ENCODE results near the gene MAML3. TPM values are rescaled to one million over a fixed set of nuclear protein-coding genes. Genes with fewer than 3 reads are reported as not detected.

MAML3 gene
- total RNA-seq, 2 donors from 2014 or later: 9.3 to 10.1 TPM

GRCh38 chr4:139715746-139716391 lies 438.1 kb downstream of the MAML3 start:
- no peaks in the 10 kb centered on the region for H3K27me3 ChIP-seq
- DNase-seq: no peak
- H3K4me3 ChIP-seq: no peak overlapping the region
- H3K27ac ChIP-seq: no peak overlapping the region
- intact Hi-C loops (cut with DNase I): no loop called here
- no peaks in the 10 kb centered on the region for H3K36me3 ChIP-seq
- no peaks in the 10 kb centered on the region for H3K9me3 ChIP-seq
- no peak for TF ChIP-seq CTCF (IDR thresholded peaks at IDR 0.05)
- no peak overlapping the region for H3K9ac ChIP-seq (ENCODE audit: low read depth in 2 of 2, low read length in 2 of 2)
- H3K4me1 ChIP-seq: no peaks in the 10 kb centered on the region

GRCh38 chr4:139712882-139713281 lies 441.1 kb downstream of the MAML3 start:
- no peak overlapping the region for H3K9ac ChIP-seq (ENCODE audit: low read depth in 2 of 2, low read length in 2 of 2)
- H3K4me3 ChIP-seq: no peak overlapping the region
- no peaks in the 10 kb centered on the region for H3K36me3 ChIP-seq
- no peaks in the 10 kb centered on the region for H3K27me3 ChIP-seq
- no peaks in the 10 kb centered on the region for H3K9me3 ChIP-seq
- H3K27ac ChIP-seq: no peak overlapping the region
- no peak for TF ChIP-seq CTCF (IDR thresholded peaks at IDR 0.05)
- no peak for DNase-seq
- intact Hi-C loops (cut with DNase I): no loop called here
- no peaks in the 10 kb centered on the region for H3K4me1 ChIP-seq

- no peaks in the 10 kb centered on the region for H3K36me3 ChIP-seq
- no peaks in the 10 kb centered on the region for H3K4me1 ChIP-seq
- DNase-seq: peak; percentile 34
- H3K27ac ChIP-seq: no peak overlapping the region
- intact Hi-C loops (cut with DNase I): no loop called here
- H3K9ac ChIP-seq (ENCODE audit: low read depth in 2 of 2, low read length in 2 of 2): no peak overlapping the region
- H3K9me3 ChIP-seq: no peaks in the 10 kb centered on the region
- TF ChIP-seq CTCF (IDR thresholded peaks at IDR 0.05): no peak
- H3K27me3 ChIP-seq: no peaks in the 10 kb centered on the region
- H3K4me3 ChIP-seq: no peak overlapping the region
Measured at GRCh38 chr4:139711461-139711860, 442.5 kb downstream of the MAML3 start.

GRCh38 chr4:139710073-139710472 lies 443.9 kb downstream of the MAML3 start:
- intact Hi-C loops (cut with DNase I): no loop called here

GRCh38 chr4:139709660-139710059 lies 444.3 kb downstream of the MAML3 start:
- Histone ChIP-seq H3K4me1 (no peaks in the 10 kb centered on the region), H3K9me3 (no peaks in the 10 kb centered on the region), H3K9ac (ENCODE audit: low read depth in 2 of 2, low read length in 2 of 2) (no peak overlapping the region), H3K36me3 (no peaks in the 10 kb centered on the region), H3K27me3 (no peaks in the 10 kb centered on the region), H3K4me3 (no peak overlapping the region), H3K27ac (no peak overlapping the region)
- intact Hi-C loops (cut with DNase I): no loop called here
- DNase-seq: no peak
- TF ChIP-seq CTCF (IDR thresholded peaks at IDR 0.05): no peak

More at GRCh38 chr4:139710073-139710472, 443.9 kb downstream of the MAML3 start:
- no peak overlapping the region for H3K4me3 ChIP-seq
- H3K27ac ChIP-seq: no peak overlapping the region
- no peak for DNase-seq
- H3K9me3 ChIP-seq: no peaks in the 10 kb centered on the region
- H3K36me3 ChIP-seq: no peaks in the 10 kb centered on the region
- TF ChIP-seq CTCF (IDR thresholded peaks at IDR 0.05): no peak
- H3K9ac ChIP-seq (ENCODE audit: low read depth in 2 of 2, low read length in 2 of 2): no peak overlapping the region
- no peaks in the 10 kb centered on the region for H3K4me1 ChIP-seq
- H3K27me3 ChIP-seq: no peaks in the 10 kb centered on the region
